ENCODE results near the gene CTSV.
A peak's percentile ranks its signal among the peaks of the same experiment; 100 is the strongest.
"Not testable (repeated sequence)": the region's sequence is repeated elsewhere in the genome, so short reads cannot be mapped to it uniquely, and the experiment has no call there.

The CTSV gene

DNA sequence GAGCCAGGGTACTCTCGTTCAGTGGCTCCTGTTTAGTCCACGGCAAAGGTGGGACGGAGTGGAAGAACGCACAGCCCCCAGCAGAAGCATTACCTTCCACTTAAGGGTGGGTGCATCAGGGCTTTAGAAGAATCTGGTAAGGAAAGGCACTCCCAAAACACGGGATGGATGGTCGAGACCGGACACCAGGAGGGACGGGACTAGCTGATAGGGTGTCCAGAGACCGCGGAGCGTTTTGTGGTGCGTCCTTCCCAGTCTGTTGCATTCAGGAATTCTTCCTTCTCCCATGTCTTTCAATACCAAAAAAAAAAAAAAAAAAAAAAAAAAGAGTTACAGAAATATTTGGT is 545 bp upstream of the CTSV start:
- DNase-seq, result no peak

DNA sequence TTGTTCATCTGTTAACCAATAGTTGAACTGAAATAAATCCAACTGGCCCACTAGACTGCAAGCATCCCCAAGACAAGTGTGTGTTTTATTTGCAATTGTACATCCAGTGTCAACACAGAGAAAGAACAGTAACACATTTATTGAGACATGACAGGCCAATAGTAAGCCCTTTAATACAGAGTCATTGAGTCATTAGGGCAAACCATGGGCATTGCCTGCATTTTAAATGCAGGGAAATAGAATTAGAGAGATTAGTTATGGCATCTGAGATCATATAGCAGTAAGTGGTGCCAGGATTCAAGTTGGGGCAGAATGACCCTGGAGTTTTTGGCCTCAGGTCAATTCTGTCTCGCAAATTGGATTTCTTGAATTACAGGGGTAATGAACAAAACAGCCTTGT is 15.4 kb downstream of the CTSV start:
- not testable (repeated sequence) for DNase-seq

DNA sequence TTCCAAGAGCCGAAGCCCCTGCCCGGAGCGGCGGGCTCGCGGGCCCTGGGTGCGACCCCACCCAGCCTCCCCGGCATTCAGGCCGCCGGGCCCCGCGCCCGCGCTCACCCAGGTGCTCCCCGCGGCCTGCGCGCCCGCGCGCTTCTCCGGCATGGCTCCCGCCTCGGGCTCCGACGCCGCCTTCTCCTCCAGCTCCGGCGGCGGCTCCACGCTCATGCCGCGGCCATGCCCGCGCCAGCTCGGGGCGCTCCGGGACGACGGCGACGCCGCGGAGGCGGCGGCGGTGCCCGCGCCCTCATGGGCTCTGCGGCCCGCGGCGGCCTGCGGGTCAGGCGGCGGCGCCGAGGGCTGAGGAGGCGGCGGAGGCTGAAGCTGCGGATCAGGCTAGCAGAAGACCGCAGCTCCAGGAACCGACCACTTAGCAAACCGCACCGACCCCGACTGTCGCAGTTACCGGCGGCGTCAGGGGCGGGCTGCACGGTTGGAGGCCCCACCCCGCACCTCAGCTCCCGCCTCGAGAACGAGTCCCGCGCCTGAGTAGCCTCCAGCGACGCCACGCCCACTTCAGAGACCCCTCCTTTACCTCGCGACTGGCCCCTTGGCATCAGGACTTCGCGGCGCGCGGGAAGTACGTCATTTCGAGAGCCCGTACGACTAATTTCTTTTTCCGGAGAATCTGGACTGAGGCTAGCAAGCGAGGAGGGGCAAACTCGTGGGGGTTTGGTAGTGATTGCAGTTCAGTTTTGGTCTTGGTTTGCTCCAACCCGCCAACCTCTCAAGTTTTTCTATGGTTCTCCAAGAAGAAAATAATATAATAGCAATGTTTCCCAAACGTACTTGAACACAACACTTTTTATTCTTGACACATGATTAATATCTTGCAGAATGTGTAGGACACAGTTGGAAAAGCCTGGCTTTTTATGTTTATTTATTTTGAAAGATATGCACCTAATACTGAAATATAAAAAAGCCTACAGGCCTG is 25.5 kb downstream of the CTSV start:
- DNase-seq, result peak; percentile 81

DNA sequence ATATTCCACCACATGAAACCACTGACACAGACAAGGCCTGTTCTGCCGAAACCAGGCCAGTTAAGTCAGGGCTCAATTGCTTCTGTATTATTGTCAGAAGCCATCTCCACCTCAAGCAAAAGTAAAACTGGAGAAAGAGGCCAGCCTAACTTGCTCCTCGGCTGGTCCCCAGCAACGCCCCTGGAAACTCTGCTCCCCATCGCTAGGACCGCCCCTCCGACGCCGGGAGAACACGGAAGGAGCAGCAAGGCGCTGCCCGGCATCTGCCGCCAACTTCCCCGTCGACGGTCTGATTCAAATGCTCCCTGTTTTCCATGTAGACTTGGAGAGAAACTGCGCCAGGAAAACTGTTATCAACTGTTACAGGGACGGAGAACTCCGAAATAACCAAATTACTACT is 26.3 kb downstream of the CTSV start:
- DNase-seq, result peak; percentile 35

DNA sequence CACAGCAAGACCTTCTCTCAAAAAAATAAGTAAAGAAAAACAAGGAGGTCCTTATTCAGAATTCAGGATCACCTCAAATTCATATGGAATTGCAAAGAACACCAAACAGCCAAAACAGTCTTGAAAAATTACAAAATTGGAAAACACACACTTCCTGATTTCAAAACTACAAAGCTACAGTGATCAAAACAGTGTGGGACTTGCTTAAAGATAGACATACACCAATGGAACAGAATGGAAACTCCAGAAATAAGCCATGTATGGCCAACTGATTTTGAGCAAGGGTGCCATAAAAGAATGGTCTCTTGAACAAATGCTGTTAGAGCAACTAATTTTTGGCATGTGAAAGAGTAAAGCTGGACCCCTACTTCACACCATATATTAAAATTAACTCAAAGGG is 36.7 kb downstream of the CTSV start:
- DNase-seq, result not testable (repeated sequence)

DNA sequence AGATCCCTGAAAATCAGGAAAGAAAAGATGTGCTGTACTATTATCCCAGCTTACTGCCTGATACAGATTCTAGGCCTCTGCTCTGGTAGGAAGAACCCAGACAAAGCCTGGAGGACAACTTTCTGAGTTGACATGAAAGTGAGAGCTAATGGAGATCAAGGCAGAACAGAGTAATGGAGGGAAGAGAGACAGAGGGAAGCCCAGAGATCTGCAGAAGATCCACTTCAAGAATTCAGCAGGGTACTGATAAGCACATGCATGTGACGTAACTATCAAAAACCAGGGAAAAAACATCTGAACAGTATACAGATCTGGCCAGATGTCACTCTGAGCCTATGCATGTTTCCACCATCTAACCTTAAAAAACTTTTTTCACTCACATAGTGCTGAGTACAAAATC is 37.6 kb downstream of the CTSV start:
- DNase-seq, result not testable (repeated sequence)

DNA sequence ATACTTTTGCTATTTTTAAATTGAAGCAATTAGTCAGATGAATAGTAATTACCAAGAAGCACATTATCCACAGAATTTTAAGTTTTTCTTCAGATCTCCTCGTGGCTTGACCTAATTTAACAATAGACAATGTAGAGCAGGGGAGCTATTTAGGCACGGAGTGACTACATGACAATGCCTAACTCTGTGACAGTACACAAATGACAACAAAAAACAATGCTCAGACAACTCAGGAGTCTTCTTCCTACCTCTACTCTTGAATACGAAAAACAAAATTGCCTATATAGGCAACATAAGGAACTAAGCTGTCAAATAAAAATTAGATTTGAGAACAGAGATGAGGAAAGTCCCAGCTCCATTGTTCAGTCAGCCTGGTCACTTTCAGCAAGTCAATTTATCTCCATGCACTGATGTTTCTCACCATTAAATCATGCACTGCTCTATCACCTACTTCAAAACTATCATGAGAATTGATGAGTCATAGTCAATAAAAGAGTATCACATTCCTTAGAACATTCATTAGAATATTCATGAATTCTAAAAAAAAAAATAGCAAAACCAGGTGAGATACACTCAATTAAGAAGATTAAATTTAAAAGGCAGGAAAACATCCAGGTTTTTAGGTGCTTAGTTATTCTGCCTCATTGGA is 38.7 kb downstream of the CTSV start:
- DNase-seq, result peak; percentile 12

DNA sequence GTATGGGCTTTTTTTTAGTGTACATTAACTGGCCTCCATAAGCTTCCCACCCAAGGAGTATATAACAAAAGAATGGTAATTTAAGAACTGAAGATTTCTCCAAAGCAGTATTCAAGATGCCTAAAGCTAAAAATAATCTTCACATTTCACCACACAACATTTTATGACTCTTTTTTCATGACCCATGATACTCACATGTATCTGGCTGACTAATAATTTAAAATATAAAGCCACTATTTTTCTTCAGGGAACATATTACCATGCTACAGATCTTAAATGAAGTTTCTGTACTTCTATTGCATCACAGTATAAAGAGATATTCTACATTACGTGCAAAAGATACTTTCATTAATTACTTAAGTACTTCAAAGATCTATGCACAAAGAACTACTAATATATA is 39.2 kb downstream of the CTSV start:
- DNase-seq, result not testable (repeated sequence)

DNA sequence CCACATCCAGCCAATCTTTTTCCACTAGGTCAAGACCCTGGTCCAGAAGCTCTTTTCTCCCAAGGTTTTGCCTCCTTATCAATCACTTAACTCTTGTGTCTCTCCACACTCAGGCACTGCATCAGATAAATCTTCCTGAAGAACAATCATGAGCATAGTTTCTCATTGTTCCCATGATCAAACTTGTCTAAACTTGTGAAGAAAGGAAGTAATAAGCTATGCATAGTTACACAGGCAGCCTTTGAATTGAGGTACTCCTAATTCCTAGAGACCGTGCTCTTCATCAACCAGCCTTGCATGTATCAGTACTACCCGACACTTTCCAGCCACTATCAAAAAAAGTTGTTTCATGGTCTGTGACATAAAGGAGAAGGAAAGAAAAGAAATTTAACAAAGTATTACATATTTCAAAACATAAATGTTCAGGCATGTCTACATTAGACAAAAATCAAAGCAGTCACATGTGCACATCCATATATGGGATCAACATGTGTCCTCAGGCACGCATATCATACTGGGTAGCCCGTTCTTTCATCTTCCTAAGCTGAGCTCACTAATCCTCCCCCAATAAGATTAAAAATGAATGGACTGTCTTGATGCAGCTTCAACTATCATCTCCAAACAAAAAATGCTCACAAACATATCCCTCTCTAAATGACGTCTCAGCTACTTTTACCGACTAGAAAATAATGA is 41.8 kb downstream of the CTSV start:
- not testable (repeated sequence) for DNase-seq

DNA sequence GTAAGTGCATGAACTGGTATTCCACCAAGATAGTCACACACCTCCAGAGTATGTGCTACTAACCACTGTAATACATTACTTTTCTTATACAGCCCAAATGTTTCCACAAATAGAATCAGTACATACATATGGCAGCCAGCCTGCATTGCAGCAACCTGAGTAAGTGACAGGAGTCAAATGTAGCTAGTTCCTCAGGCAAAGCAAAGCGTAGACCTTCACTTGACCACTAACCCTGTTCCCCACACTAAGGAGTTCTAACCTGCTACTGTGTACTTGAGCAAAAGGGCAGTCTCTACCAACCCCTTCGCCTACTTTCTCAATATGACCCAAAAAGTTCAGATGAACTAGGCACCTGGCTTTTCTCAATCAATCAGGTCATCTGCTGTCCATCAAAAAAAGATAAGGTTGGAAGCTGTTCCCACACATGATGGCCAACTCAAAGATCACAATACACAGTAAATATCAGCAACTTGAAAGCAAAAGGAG is 44.4 kb downstream of the CTSV start:
- DNase-seq, result not testable (repeated sequence)

DNA sequence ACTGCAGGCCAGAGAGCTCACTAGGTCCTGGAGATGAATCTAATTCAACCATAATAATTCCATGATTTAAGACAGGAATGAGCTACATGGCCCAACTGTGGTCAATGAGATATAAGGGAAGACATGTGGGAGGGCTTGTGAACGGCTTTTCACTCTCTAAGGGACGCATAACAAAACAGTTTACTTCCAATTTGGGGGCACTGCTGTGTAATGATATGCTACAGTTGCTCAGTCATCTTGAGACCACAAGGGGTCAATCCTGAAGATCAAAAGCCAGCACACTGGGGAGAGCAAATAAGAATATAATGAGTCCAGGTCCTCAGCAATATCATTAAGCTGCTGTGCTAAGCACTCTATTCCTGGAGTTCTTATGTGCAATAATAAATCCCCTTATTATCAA is 46.6 kb downstream of the CTSV start:
- DNase-seq, result not testable (repeated sequence)

DNA sequence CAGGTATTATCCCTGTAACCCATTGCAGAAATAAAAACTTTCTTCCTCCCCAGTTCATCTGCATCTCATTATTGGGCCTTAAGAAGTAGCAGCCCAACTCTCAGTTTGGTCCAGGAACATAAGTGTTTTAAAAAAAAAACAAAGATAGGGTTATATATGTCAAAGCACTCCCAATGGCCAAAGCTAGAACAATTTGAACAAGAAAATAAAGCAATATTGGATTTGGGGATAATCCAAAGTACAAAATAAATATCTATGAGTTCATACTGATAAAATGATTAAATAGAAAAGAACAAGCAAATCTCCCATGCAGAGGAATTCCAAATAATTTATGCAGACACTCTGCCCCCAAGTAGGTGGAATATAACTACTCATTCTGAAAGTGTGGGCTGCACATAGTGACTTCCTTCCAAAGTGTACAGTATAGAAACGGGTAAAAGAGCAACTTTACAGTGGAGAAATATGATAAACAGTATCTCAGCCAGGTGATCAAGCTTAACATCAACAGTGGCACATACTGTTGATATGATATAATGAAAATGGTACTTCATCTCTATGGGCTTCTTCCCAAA is 49.1 kb downstream of the CTSV start:
- DNase-seq, result not testable (repeated sequence)

DNA sequence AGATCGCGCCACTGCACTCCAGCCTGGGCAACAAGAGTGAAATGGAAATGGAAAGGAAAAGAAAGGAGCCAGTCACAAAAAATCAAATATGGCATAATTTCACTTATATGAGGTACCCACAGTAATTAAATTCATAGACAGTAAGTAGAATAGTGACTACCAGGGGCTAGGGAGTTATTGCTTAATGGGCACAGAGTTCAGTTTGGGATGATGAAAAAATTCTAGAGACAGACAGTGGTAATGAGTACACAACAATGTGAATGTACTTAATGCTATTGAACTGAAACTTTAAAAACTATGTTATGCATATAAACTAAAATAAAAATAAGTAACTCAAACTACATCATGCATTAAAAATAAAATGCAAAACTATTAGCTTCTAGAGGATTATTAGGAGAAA is 54.1 kb downstream of the CTSV start:
- not testable (repeated sequence) for DNase-seq

DNA sequence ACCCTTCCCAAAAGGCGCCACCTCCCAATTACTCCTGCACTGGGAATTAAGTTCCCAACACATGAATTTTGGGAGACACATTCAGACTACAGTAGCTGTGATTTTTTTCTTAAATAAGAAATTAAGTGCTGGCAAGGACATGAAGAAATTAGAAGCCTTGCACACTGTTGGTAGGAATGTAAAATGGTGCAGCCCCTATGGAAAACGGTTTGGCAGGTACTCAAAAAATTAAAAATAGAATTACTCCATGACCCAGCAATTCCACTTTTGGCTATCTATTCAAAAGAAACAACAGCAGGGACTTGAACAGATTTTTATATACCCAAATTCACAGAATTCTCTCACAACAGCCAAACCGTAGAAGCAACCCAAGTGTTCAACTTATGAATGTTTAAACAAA is 54.8 kb downstream of the CTSV start:
- not testable (repeated sequence) for DNase-seq

DNA sequence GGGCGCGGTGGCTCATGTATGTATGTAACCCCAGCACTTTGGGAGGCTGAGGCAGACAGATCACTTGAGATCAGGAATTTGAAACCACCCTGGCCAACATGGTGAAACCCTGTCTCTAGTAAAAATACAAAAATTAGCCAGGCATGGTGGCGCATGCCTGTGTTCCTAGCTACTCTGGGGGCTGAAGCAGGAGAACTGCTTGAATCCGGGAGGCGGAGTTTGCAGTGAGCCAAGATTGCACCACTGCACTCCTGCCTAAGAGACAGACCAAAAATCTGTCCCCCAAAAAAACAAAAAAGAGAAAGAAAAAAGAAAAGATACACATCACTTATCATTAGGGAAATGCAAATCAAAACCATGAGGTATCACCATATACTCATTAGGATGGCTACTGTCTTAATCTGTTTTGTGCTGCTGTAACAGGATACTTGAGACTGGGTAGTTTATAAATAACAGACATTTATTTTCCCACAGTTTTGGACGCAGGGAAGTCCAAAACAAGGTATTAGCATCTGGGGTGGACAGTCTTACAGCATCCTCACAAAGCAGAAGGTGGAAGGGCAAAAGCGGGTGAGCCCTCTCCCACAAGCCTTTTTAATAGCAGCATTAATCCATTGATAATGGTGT is 55.3 kb downstream of the CTSV start:
- DNase-seq, result not testable (repeated sequence)

Data from hematopoietic multipotent progenitor cell treated with erythropoietin and hydrocortisone succinate and interleukin-3 and kit ligand, for 8 days (in vitro differentiated cells).